ENCODE results near the gene THBS2.
"Not testable (repeated sequence)": the region's sequence is repeated elsewhere in the genome, so short reads cannot be mapped to it uniquely, and the experiment has no call there.

The THBS2 gene

GRCh38 chr6:169253337-169254238 lies at the start of gene THBS2:
TSS of gene THBS2 (minus strand) at chr6:169253846. CDS start at chr6:169250784, 3,062 bp downstream.
- DNase-seq, result no peak

- no peak for DNase-seq
Measured at GRCh38 chr6:169302716-169303115, 49.1 kb upstream of the THBS2 start.

- DNase-seq, result no peak
Measured at GRCh38 chr6:169302255-169302654, 48.6 kb upstream of the THBS2 start.

GRCh38 chr6:169300916-169301315 lies 47.3 kb upstream of the THBS2 start:
- DNase-seq, result no peak

- not testable (repeated sequence) for DNase-seq
Measured at GRCh38 chr6:169298626-169299025, 45.0 kb upstream of the THBS2 start.

- no peak for DNase-seq
Measured at GRCh38 chr6:169296622-169297021, 43.0 kb upstream of the THBS2 start.

GRCh38 chr6:169296170-169296569 lies 42.5 kb upstream of the THBS2 start:
- no peak for DNase-seq

- DNase-seq, result no peak
Measured at GRCh38 chr6:169293196-169293595, 39.5 kb upstream of the THBS2 start.

- DNase-seq, result no peak
Measured at GRCh38 chr6:169292338-169293124, 38.9 kb upstream of the THBS2 start.

GRCh38 chr6:169291646-169292337 lies 38.1 kb upstream of the THBS2 start:
- DNase-seq, result no peak

- no peak for DNase-seq
Measured at GRCh38 chr6:169291148-169291547, 37.5 kb upstream of the THBS2 start.

GRCh38 chr6:169289619-169290339 lies 36.1 kb upstream of the THBS2 start:
- no peak for DNase-seq

GRCh38 chr6:169289257-169289618 lies 35.6 kb upstream of the THBS2 start:
- DNase-seq, result no peak

- DNase-seq, result no peak
Measured at GRCh38 chr6:169288591-169288990, 34.9 kb upstream of the THBS2 start.

- DNase-seq, result no peak
Measured at GRCh38 chr6:169287675-169288074, 34.0 kb upstream of the THBS2 start.

GRCh38 chr6:169286961-169287360 lies 33.3 kb upstream of the THBS2 start:
- DNase-seq, result no peak

GRCh38 chr6:169285165-169285564 lies 31.5 kb upstream of the THBS2 start:
- DNase-seq, result no peak

GRCh38 chr6:169283924-169284323 lies 30.3 kb upstream of the THBS2 start:
- DNase-seq, result no peak

- DNase-seq, result no peak
Measured at GRCh38 chr6:169282043-169282442, 28.4 kb upstream of the THBS2 start.

GRCh38 chr6:169277619-169278018 lies 24.0 kb upstream of the THBS2 start:
- DNase-seq, result no peak

GRCh38 chr6:169274781-169275180 lies 21.1 kb upstream of the THBS2 start:
- DNase-seq, result no peak

GRCh38 chr6:169273511-169273910 lies 19.9 kb upstream of the THBS2 start:
- no peak for DNase-seq

- DNase-seq, result no peak
Measured at GRCh38 chr6:169271877-169272216, 18.2 kb upstream of the THBS2 start.

Measured in bone marrow (tissue), 2 donors.